Ishikawa (cell line): ENCODE measurements around the gene HS3ST3A1.

ENCODE experiments used
- CEBPB ChIP-seq: IDR thresholded peaks from 2 replicates; pipeline ENCODE4 v1.6.1; 2012
- CREB1 ChIP-seq: IDR thresholded peaks from 2 replicates; pipeline ENCODE4 v1.6.1; 2012; ENCODE audit warnings: low read depth
- EGR1 ChIP-seq: IDR thresholded peaks from 2 replicates; pipeline ENCODE4 v1.6.1; 2012
- EP300 ChIP-seq: IDR thresholded peaks from 2 replicates; pipeline ENCODE4 v1.6.1; 2012; ENCODE audit warnings: borderline replicate concordance
- FOXM1 ChIP-seq: IDR thresholded peaks from 2 replicates; pipeline ENCODE4 v1.6.1; 2012; ENCODE audit warnings: low read depth, borderline replicate concordance
- MAX ChIP-seq: IDR thresholded peaks from 2 replicates; pipeline ENCODE4 v1.6.1; 2012
- NFIC ChIP-seq: IDR thresholded peaks from 2 replicates; pipeline ENCODE4 v1.6.1; 2012
- RAD21 ChIP-seq: IDR thresholded peaks from 2 replicates; pipeline ENCODE4 v1.6.1; 2012; ENCODE audit warnings: low read depth
- REST ChIP-seq: IDR thresholded peaks from 2 replicates; pipeline ENCODE4 v1.6.1; 2012; ENCODE audit warnings: low read depth, mild to moderate bottlenecking
- TAF1 ChIP-seq: IDR thresholded peaks from 2 replicates; pipeline ENCODE4 v1.6.1; 2012; ENCODE audit warnings: low read depth, mild to moderate bottlenecking
- TCF12 ChIP-seq: IDR thresholded peaks from 2 replicates; pipeline ENCODE4 v1.6.1; 2012; ENCODE audit warnings: low read depth
- TEAD4 ChIP-seq: IDR thresholded peaks from 2 replicates; pipeline ENCODE4 v1.6.1; 2012
- USF1 ChIP-seq: IDR thresholded peaks from 2 replicates; pipeline ENCODE4 v1.6.1; 2012
- YY1 ChIP-seq: IDR thresholded peaks from 2 replicates; pipeline ENCODE4 v1.6.1; 2012; ENCODE audit warnings: low read depth
- ZBTB7A ChIP-seq: IDR thresholded peaks from 2 replicates; pipeline ENCODE4 v1.6.1; 2012; ENCODE audit warnings: low read depth

Gene HS3ST3A1

GRCh38 chr17:13601776-13602551, at the start of gene HS3ST3A1:
TSS of gene HS3ST3A1 (minus strand) at chr17:13601929. CDS start at chr17:13601129, 800 bp downstream.
- TF ChIP-seq USF1 (0 out of 2 replicates have a peak, but pooled peaks have one; percentile 43), EGR1 (0 out of 2 replicates have a peak, but pooled peaks have one; percentile 10), YY1 (no peak), ZBTB7A (0 out of 2 replicates have a peak, but pooled peaks have one; percentile 48), MAX (peak; percentile 81), REST (no peak)

- TF ChIP-seq EGR1 (no peak), TEAD4 (no peak), CEBPB (no peak), ZBTB7A (no peak), NFIC (no peak), CREB1 (no peak), RAD21 (no peak)
Observed at GRCh38 chr17:13650096-13650675, 48.5 kb upstream of the HS3ST3A1 start.

GRCh38 chr17:13647543-13648021, 45.9 kb upstream of the HS3ST3A1 start:
- no peak for TF ChIP-seq NFIC
- no peak for TF ChIP-seq EGR1
- TF ChIP-seq CREB1, result no peak
- no peak for TF ChIP-seq REST
- no peak for TF ChIP-seq TCF12
- no peak for TF ChIP-seq EP300
- no peak for TF ChIP-seq TEAD4
- no peak for TF ChIP-seq ZBTB7A
- no peak for TF ChIP-seq MAX
- no peak for TF ChIP-seq TAF1
- TF ChIP-seq RAD21, result no peak
- TF ChIP-seq YY1, result no peak
- TF ChIP-seq CEBPB, result no peak
- TF ChIP-seq FOXM1, result no peak
- no peak for TF ChIP-seq USF1

GRCh38 chr17:13646969-13647542, 45.3 kb upstream of the HS3ST3A1 start:
- no peak for TF ChIP-seq TAF1

- TF ChIP-seq CEBPB (no peak), CREB1 (no peak), YY1 (no peak), REST (no peak), EGR1 (no peak), USF1 (no peak), MAX (no peak), FOXM1 (no peak), TAF1 (no peak)
Observed at GRCh38 chr17:13646411-13646810, 44.7 kb upstream of the HS3ST3A1 start.
